Measurements from ENCODE around the gene ACKR2.
A peak's percentile ranks its signal among the peaks of the same experiment; 100 is the strongest.

Gene ACKR2

GRCh38 chr3:42876940-42877720 is 67.9 kb downstream of the ACKR2 start:
- Histone ChIP-seq H4K20me1 (ENCODE audit: insufficient read depth, low read length, poor library complexity, severe bottlenecking) (no peaks in the 10 kb centered on the region), H3K9me3 (ENCODE audit: insufficient read depth, low read depth, low read length) (no peaks in the 10 kb centered on the region), H3K9me2 (replicated peaks; ENCODE audit: low read depth, low read length) (no peaks in the 10 kb centered on the region), H3K4me3 (ENCODE audit: low read length, poor library complexity, severe bottlenecking) (no peak overlapping the region), H3K36me3 (ENCODE audit: insufficient read depth, low read length) (no peaks in the 10 kb centered on the region), H3K4me1 (ENCODE audit: insufficient read depth, low read length, poor library complexity, severe bottlenecking) (peaks cover 16% of the 10 kb centered on the region), H3F3A (ENCODE audit: low read depth) (no peaks in the 10 kb centered on the region), H3K79me2 (ENCODE audit: insufficient read depth, low read length) (no peaks in the 10 kb centered on the region), H3K4me2 (ENCODE audit: low read depth, low read length, poor library complexity, severe bottlenecking) (no peak overlapping the region), H2AFZ (ENCODE audit: low read length) (no peak overlapping the region), H3K27me3 (ENCODE audit: insufficient read depth, low read length, poor library complexity, severe bottlenecking) (no peaks in the 10 kb centered on the region), H3K9ac (ENCODE audit: low read depth, low read length, poor library complexity, severe bottlenecking) (no peak overlapping the region)
- no peak for TF ChIP-seq CTCF (conservative IDR thresholded peaks at IDR 0.05; ENCODE audit: low read length)
- no peak for TF ChIP-seq EZH2phosphoT487 (IDR thresholded peaks at IDR 0.05; ENCODE audit: borderline replicate concordance)

- H3K4me3 ChIP-seq (ENCODE audit: low read length, poor library complexity, severe bottlenecking), result no peak overlapping the region
- no peaks in the 10 kb centered on the region for H3F3A ChIP-seq (ENCODE audit: low read depth)
- peaks cover 16% of the 10 kb centered on the region for H3K4me1 ChIP-seq (ENCODE audit: insufficient read depth, low read length, poor library complexity, severe bottlenecking)
- no peaks in the 10 kb centered on the region for H3K27me3 ChIP-seq (ENCODE audit: insufficient read depth, low read length, poor library complexity, severe bottlenecking)
- no peaks in the 10 kb centered on the region for H3K36me3 ChIP-seq (ENCODE audit: insufficient read depth, low read length)
- H3K79me2 ChIP-seq (ENCODE audit: insufficient read depth, low read length), result no peaks in the 10 kb centered on the region
- no peak overlapping the region for H3K9ac ChIP-seq (ENCODE audit: low read depth, low read length, poor library complexity, severe bottlenecking)
- H3K4me2 ChIP-seq (ENCODE audit: low read depth, low read length, poor library complexity, severe bottlenecking), result no peak overlapping the region
- H2AFZ ChIP-seq (ENCODE audit: low read length), result no peak overlapping the region
- H3K9me2 ChIP-seq (replicated peaks; ENCODE audit: low read depth, low read length), result no peaks in the 10 kb centered on the region
- H3K9me3 ChIP-seq (ENCODE audit: insufficient read depth, low read depth, low read length), result no peaks in the 10 kb centered on the region
- TF ChIP-seq EZH2phosphoT487 (IDR thresholded peaks at IDR 0.05; ENCODE audit: borderline replicate concordance) (no peak), CTCF (conservative IDR thresholded peaks at IDR 0.05; ENCODE audit: low read length) (no peak)
- H4K20me1 ChIP-seq (ENCODE audit: insufficient read depth, low read length, poor library complexity, severe bottlenecking), result no peaks in the 10 kb centered on the region
These were observed 68.6 kb downstream of the ACKR2 start for GRCh38 chr3:42877881-42878280.

- H3K4me3 ChIP-seq (ENCODE audit: low read length, poor library complexity, severe bottlenecking), result peak overlapping the region; percentile 73
- H3K4me2 ChIP-seq (ENCODE audit: low read depth, low read length, poor library complexity, severe bottlenecking), result peak overlapping the region; percentile 89
- no peaks in the 10 kb centered on the region for H3K36me3 ChIP-seq (ENCODE audit: insufficient read depth, low read length)
- no peaks in the 10 kb centered on the region for H3K9me2 ChIP-seq (replicated peaks; ENCODE audit: low read depth, low read length)
- peak overlapping the region; percentile 96 for H2AFZ ChIP-seq (ENCODE audit: low read length)
- H3K4me1 ChIP-seq (ENCODE audit: insufficient read depth, low read length, poor library complexity, severe bottlenecking), result peaks cover 11% of the 10 kb centered on the region
- no peaks in the 10 kb centered on the region for H3K27me3 ChIP-seq (ENCODE audit: insufficient read depth, low read length, poor library complexity, severe bottlenecking)
- H3K79me2 ChIP-seq (ENCODE audit: insufficient read depth, low read length), result no peaks in the 10 kb centered on the region
- TF ChIP-seq EZH2phosphoT487 (IDR thresholded peaks at IDR 0.05; ENCODE audit: borderline replicate concordance) (no peak), CTCF (conservative IDR thresholded peaks at IDR 0.05; ENCODE audit: low read length) (no peak)
- peak overlapping the region; percentile 59 for H3K9ac ChIP-seq (ENCODE audit: low read depth, low read length, poor library complexity, severe bottlenecking)
- H3F3A ChIP-seq (ENCODE audit: low read depth), result no peaks in the 10 kb centered on the region
- no peaks in the 10 kb centered on the region for H4K20me1 ChIP-seq (ENCODE audit: insufficient read depth, low read length, poor library complexity, severe bottlenecking)
- H3K9me3 ChIP-seq (ENCODE audit: insufficient read depth, low read depth, low read length), result no peaks in the 10 kb centered on the region
These were observed 70.9 kb downstream of the ACKR2 start for GRCh38 chr3:42880183-42880582.
